H1 (cell line): ENCODE results near the gene NHS. TPM values are rescaled to one million over a fixed set of nuclear protein-coding genes. Genes with fewer than 3 reads are reported as not detected.

Experiments
- CTCF ChIA-PET: fragments of 300-600 bp; sonication (Branson Sonifier 250); formaldehyde crosslinking; loops from one replicate; lab custom pipeline; 2021; ENCODE audit not compliant: partially characterized antibody; lab: Charles Lee
- POLR2A ChIA-PET: fragments of 300-600 bp; sonication (Branson Sonifier 250); formaldehyde crosslinking; loops from one replicate; lab custom pipeline; 2021; ENCODE audit warnings: inconsistent platforms; ENCODE audit not compliant: partially characterized antibody; lab: Charles Lee
- DNase-seq, 2 experiments: peaks; one replicate each; pipeline versions ENCODE4 v3.0.0 to v3.0.0-alpha.2; 2010 to 2022; ENCODE audit warnings: low spot score in 2 of 2, low read depth in 1 of 2, mixed read lengths in 1 of 2
- FAIRE-seq: peaks from 2 replicates; lab custom pipeline; 2011; peaks lifted over from hg19 to GRCh38; lab: Jason Lieb, UNC
- H2AFZ ChIP-seq: 2 replicates; pipeline ENCODE4 v1.8.1; 2012; ENCODE audit warnings: low read length, inconsistent platforms
- H2AK5ac ChIP-seq: 2 replicates; pipeline ENCODE4 v1.6.1; 2013; ENCODE audit warnings: low read depth, low read length
- H2BK120ac ChIP-seq: replicated peaks from 2 replicates; pipeline ENCODE3; 2013; ENCODE audit warnings: low read depth, low read length, inconsistent platforms
- H2BK12ac ChIP-seq: 2 replicates; pipeline ENCODE4 v1.6.1; 2013; ENCODE audit warnings: low read depth, low read length
- H2BK15ac ChIP-seq: 2 replicates; pipeline ENCODE4 v1.6.1; 2013; ENCODE audit warnings: low read length
- H2BK20ac ChIP-seq: 2 replicates; pipeline ENCODE4 v1.6.1; 2013; ENCODE audit warnings: low read length
- H2BK5ac ChIP-seq: 2 replicates; pipeline ENCODE4 v1.6.1; 2013; ENCODE audit warnings: low read depth, low read length
- H3K14ac ChIP-seq: 2 replicates; pipeline ENCODE4 v1.6.1; 2013; ENCODE audit warnings: inconsistent platforms; ENCODE audit not compliant: insufficient read length
- H3K18ac ChIP-seq: 2 replicates; pipeline ENCODE4 v1.6.1; 2013; ENCODE audit warnings: low read length; ENCODE audit errors: extremely low read depth
- H3K23ac ChIP-seq: 2 replicates; pipeline ENCODE4 v1.6.1; 2013; ENCODE audit warnings: inconsistent platforms; ENCODE audit not compliant: insufficient read length
- H3K23me2 ChIP-seq: 2 replicates; pipeline ENCODE4 v1.6.1; 2013; ENCODE audit warnings: low read depth, low read length
- H3K27ac ChIP-seq: 2 replicates; pipeline ENCODE4 v1.6.1; 2011; ENCODE audit warnings: low read depth, low read length, inconsistent platforms
- H3K27me3 ChIP-seq, 4 experiments: replicated peaks in 1 of 4; 1 replicate in 1 of 4; 2 replicates in 3 of 4; pipeline versions ENCODE4 v1.6.1 to v1.8.1; 2011 to 2013; ENCODE audit warnings: low read length in 3 of 4, mild to moderate bottlenecking in 3 of 4, inconsistent platforms in 2 of 4, mixed read lengths in 2 of 4, moderate library complexity in 1 of 4; ENCODE audit not compliant: control insufficient read depth in 3 of 4, insufficient read depth in 3 of 4; ENCODE audit errors: extremely low read depth in 1 of 4
- H3K36me3 ChIP-seq, 4 experiments: 2 replicates each; pipeline versions ENCODE4 v1.6.1 to v1.8.1; 2011 to 2013; ENCODE audit warnings: mild to moderate bottlenecking in 4 of 4, low read length in 3 of 4, moderate library complexity in 2 of 4, control low read depth in 1 of 4, inconsistent platforms in 1 of 4; ENCODE audit not compliant: insufficient read depth in 4 of 4, control insufficient read depth in 2 of 4
- H3K4ac ChIP-seq: replicated peaks from 2 replicates; pipeline ENCODE3; 2013; ENCODE audit warnings: low read length, low read depth, mixed read lengths, inconsistent platforms; ENCODE audit not compliant: insufficient read length
- H3K4me1 ChIP-seq, 4 experiments: replicated peaks in 1 of 4; 1 replicate in 1 of 4; 2 replicates in 3 of 4; pipeline versions ENCODE4 v1.6.1 to v1.8.1; 2011 to 2013; ENCODE audit warnings: low read length in 3 of 4, inconsistent platforms in 2 of 4, mixed read lengths in 1 of 4; ENCODE audit not compliant: insufficient read depth in 4 of 4, control insufficient read depth in 3 of 4
- H3K4me2 ChIP-seq, 2 experiments: 2 replicates each; pipeline versions ENCODE4 v1.6.1 to v1.8.1; 2011 to 2013; ENCODE audit warnings: low read depth in 2 of 2, low read length in 2 of 2, control low read depth in 1 of 2, inconsistent platforms in 1 of 2, mild to moderate bottlenecking in 1 of 2; ENCODE audit not compliant: insufficient read depth in 1 of 2
- H3K4me3 ChIP-seq, 4 experiments: fragments of 200-600, 300-600 bp in 1 of 4; sonication (generic), shearing (Covaris generic), sonication (Bioruptor Twin) in 1 of 4; 2 replicates each; pipeline versions ENCODE4 v1.5.1 to v1.8.1; 2011 to 2016; ENCODE audit warnings: low read length in 4 of 4, low read depth in 3 of 4, control low read depth in 2 of 4, inconsistent platforms in 2 of 4, mild to moderate bottlenecking in 2 of 4, mixed read lengths in 1 of 4, moderate library complexity in 1 of 4; ENCODE audit not compliant: insufficient read depth in 2 of 4; ENCODE audit errors: extremely low read depth in 1 of 4
- H3K56ac ChIP-seq: replicated peaks from 2 replicates; pipeline ENCODE3; 2013; ENCODE audit warnings: low read depth, mild to moderate bottlenecking, mixed read lengths, low read length, inconsistent platforms; ENCODE audit not compliant: insufficient read length
- H3K79me1 ChIP-seq: 2 replicates; pipeline ENCODE4 v1.6.1; 2013; ENCODE audit warnings: low read depth, low read length, control low read depth
- H3K79me2 ChIP-seq, 2 experiments: 2 replicates each; pipeline versions ENCODE4 v1.6.1 to v1.8.1; 2012 to 2013; ENCODE audit warnings: low read length in 2 of 2, mild to moderate bottlenecking in 2 of 2, inconsistent platforms in 1 of 2; ENCODE audit not compliant: insufficient read depth in 2 of 2, control insufficient read depth in 1 of 2
- H3K9ac ChIP-seq, 4 experiments: replicated peaks in 1 of 4; 1 replicate in 1 of 4; 2 replicates in 3 of 4; pipeline versions ENCODE4 v1.6.1 to v1.8.1; 2011 to 2013; ENCODE audit warnings: low read depth in 3 of 4, low read length in 3 of 4, control low read depth in 2 of 4, mild to moderate bottlenecking in 2 of 4, moderate library complexity in 2 of 4, inconsistent platforms in 1 of 4; ENCODE audit errors: extremely low read depth in 1 of 4
- H3K9me3 ChIP-seq, 2 experiments: 2 replicates each; pipeline versions ENCODE4 v1.6.1 to v1.8.1; 2012 to 2013; ENCODE audit warnings: mild to moderate bottlenecking in 2 of 2, moderate library complexity in 2 of 2, control low read depth in 1 of 2, inconsistent platforms in 1 of 2, low read depth in 1 of 2, low read length in 1 of 2, mixed read lengths in 1 of 2; ENCODE audit not compliant: insufficient read depth in 2 of 2
- H4K20me1 ChIP-seq, 2 experiments: replicated peaks in 1 of 2; 2 replicates each; pipeline versions ENCODE3 to v1.8.1; 2011 to 2013; ENCODE audit warnings: inconsistent platforms in 2 of 2, low read length in 2 of 2, mild to moderate bottlenecking in 1 of 2; ENCODE audit not compliant: insufficient read depth in 2 of 2, control insufficient read depth in 1 of 2
- H4K5ac ChIP-seq: 2 replicates; pipeline ENCODE4 v1.6.1; 2013; ENCODE audit warnings: low read length, low read depth, mixed read lengths, inconsistent platforms; ENCODE audit not compliant: insufficient read length
- H4K8ac ChIP-seq: 2 replicates; pipeline ENCODE4 v1.8.0; 2013; ENCODE audit warnings: mild to moderate bottlenecking, moderate library complexity, low read length, inconsistent platforms; ENCODE audit not compliant: insufficient read depth; ENCODE audit errors: extremely low read depth
- H4K91ac ChIP-seq: replicated peaks from 2 replicates; pipeline ENCODE3; 2013; ENCODE audit warnings: low read length, mixed read lengths, inconsistent platforms; ENCODE audit not compliant: insufficient read length
- CEBPB ChIP-seq: IDR thresholded peaks from 2 replicates; pipeline ENCODE4 v1.6.1; 2012; ENCODE audit warnings: low read depth, low read length
- CREB1 ChIP-seq: IDR thresholded peaks from 2 replicates; pipeline ENCODE4 v1.6.1; 2012; ENCODE audit warnings: inconsistent platforms
- GABPA ChIP-seq: IDR thresholded peaks from 2 replicates; pipeline ENCODE4 v1.6.1; 2011; ENCODE audit warnings: mild to moderate bottlenecking, low read length, moderate library complexity, borderline replicate concordance; ENCODE audit not compliant: insufficient read depth
- JUN ChIP-seq: IDR thresholded peaks from 2 replicates; pipeline ENCODE4 v1.6.1; 2011; ENCODE audit warnings: low read depth, mild to moderate bottlenecking, improper control_type of control experiment, low read length
- KDM1A ChIP-seq: fragments of 200-600, 300-600 bp; sonication (generic); IDR thresholded peaks from 2 replicates; pipeline ENCODE4 v1.7.1; 2016; ENCODE audit warnings: mild to moderate bottlenecking, low read length, borderline replicate concordance
- RBBP5 ChIP-seq: IDR thresholded peaks from 2 replicates; pipeline ENCODE4 v1.7.1; 2012; ENCODE audit warnings: low read depth, mild to moderate bottlenecking, inconsistent platforms, low read length, moderate library complexity, borderline replicate concordance
- RNF2 ChIP-seq: fragments of 200-900, 300-1000 bp; sonication (generic); IDR thresholded peaks from 2 replicates; pipeline ENCODE4 v1.7.1; 2016; ENCODE audit warnings: borderline replicate concordance, low read depth, mild to moderate bottlenecking, antibody characterized with exemption, low read length; ENCODE audit not compliant: poor library complexity, severe bottlenecking; ENCODE audit errors: missing control alignments
- SIRT6 ChIP-seq: IDR thresholded peaks from one replicate; pipeline ENCODE4 v1.7.1; 2012; ENCODE audit warnings: low read length, inconsistent platforms
- TBP ChIP-seq: IDR thresholded peaks from 2 replicates; pipeline ENCODE4 v1.6.1; 2011; ENCODE audit warnings: low read depth, low read length, improper control_type of control experiment
- WGBS, 2 experiments: shearing (Covaris generic) in 1 of 2; methylation state at CpG; one replicate each; pipeline versions ENCODE4 v1.1.6 to v1.1.7; 2013 to 2015; ENCODE audit warnings: low lambda C conversion rate in 2 of 2, mixed read lengths in 2 of 2, inconsistent platforms in 1 of 2, low coverage in 1 of 2, missing lambda C conversion rate in 1 of 2; ENCODE audit not compliant: insufficient replicate concordance in 2 of 2, insufficient coverage in 1 of 2, insufficient read length in 1 of 2; ENCODE audit errors: extremely low coverage in 1 of 2, missing lambda C conversion rate in 1 of 2; 5-methylcytosine and 5-hydroxymethylcytosine counted together
- polyA plus RNA-seq, 7 experiments: library from polyadenylated mRNA; depleted of rRNA in 3 of 7; stranded (reverse) in 5 of 7; unstranded in 2 of 7; fragments of >200 nt in 5 of 7; fragments of 200-250 nt in 2 of 7; gene quantifications; 1 replicate in 5 of 7; 2 replicates in 1 of 7; 4 replicates in 1 of 7; pipeline versions ENCODE4 v1.2.1 to v1.2.3, GENCODE V29; 2011 to 2013; ENCODE audit warnings: missing spikeins in 2 of 7, mixed read lengths in 2 of 7
- total RNA-seq: library from RNA; stranded (reverse); fragmentation: NEBNext Ultra II Directional; extraction: Animal tissue kit (Norgen Biotek cat#: 25700); gene quantifications from 2 replicates; pipeline ENCODE4 v1.2.1, GENCODE V29; 2021

NHS gene
- total and polyA plus RNA-seq, 2 of the 8 experiments (the other 6 are each of a cell fraction or from before 2014, with no cell fraction given) = 2.2 to 6.7 TPM

DNA sequence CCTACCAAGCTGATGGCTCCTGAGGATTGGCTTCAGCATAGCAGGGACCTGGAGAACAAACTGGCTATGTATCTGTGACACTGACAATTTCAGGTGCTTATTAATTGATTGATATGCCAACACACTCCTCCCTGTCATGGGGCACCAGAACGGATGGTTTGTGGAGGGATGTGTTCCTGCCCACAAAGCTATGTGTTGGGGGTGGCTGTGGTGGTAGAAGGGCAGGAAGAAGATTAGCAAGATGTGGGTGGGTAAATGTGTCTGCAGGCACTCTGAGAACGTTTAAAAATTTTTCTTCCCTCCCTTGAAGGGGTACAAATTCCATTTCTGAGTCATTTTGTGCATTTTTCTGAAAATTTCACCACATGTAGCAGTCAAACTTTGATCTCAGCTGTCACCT, 307.3 kb downstream of the NHS start:
- ChIA-PET POLR2A (interaction anchor here (1.4 kb wide), 1 partner anchor 8 kb away, joined by 3 read pairs; no protein-coding TSS in a partner anchor), CTCF (interaction anchor here (0.7 kb wide), 1 partner anchor 147 kb away, joined by 3 read pairs; no protein-coding TSS in a partner anchor)
- DNase-seq (no peak), FAIRE-seq (no peak)
- H4K5ac ChIP-seq = no peak overlapping the region
- H3K27me3 ChIP-seq = no peaks in the 10 kb centered on the region
- no peaks in the 10 kb centered on the region for H4K20me1 ChIP-seq
- H3K4ac ChIP-seq = no peak overlapping the region
- TF ChIP-seq SIRT6 = no peak
- TF ChIP-seq RNF2 = no peak
- TF ChIP-seq CREB1 = no peak
- no peak for TF ChIP-seq JUN
- no peak for TF ChIP-seq GABPA
- TF ChIP-seq KDM1A = no peak
- TF ChIP-seq CEBPB = no peak
- TF ChIP-seq RBBP5 = no peak
- TF ChIP-seq TBP = no peak
- H3K23ac ChIP-seq = no peak overlapping the region
- no peak overlapping the region for H2BK20ac ChIP-seq
- no peak overlapping the region for H4K8ac ChIP-seq
- H4K91ac ChIP-seq = no peak overlapping the region
- no peaks in the 10 kb centered on the region for H3K79me1 ChIP-seq
- H3K4me2 ChIP-seq = no peak overlapping the region
- H3K4me1 ChIP-seq = no peaks in the 10 kb centered on the region
- H3K79me2 ChIP-seq = no peaks in the 10 kb centered on the region
- H3K56ac ChIP-seq = no peak overlapping the region
- H3K23me2 ChIP-seq = no peaks in the 10 kb centered on the region
- H3K18ac ChIP-seq = no peak overlapping the region
- no peak overlapping the region for H2AFZ ChIP-seq
- H2BK12ac ChIP-seq = no peak overlapping the region
- no peaks in the 10 kb centered on the region for H3K9me3 ChIP-seq
- H3K4me3 ChIP-seq = no peak overlapping the region
- H3K27ac ChIP-seq = no peak overlapping the region
- no peak overlapping the region for H2AK5ac ChIP-seq
- H3K36me3 ChIP-seq = no peaks in the 10 kb centered on the region
- WGBS, 2 experiments = 93% methylated on average over 1 of the region's 2 CpGs; no CpG with 5 or more reads in 1 of the 2 experiments
- H3K9ac ChIP-seq = no peak overlapping the region
- H2BK120ac ChIP-seq = no peak overlapping the region
- H2BK15ac ChIP-seq = no peak overlapping the region
- H3K14ac ChIP-seq = no peak overlapping the region
- no peak overlapping the region for H2BK5ac ChIP-seq
